ENCODE data around the gene OTOA.

The OTOA gene

GRCh38 chr16:21639493-21639892 is 24.3 kb upstream of the OTOA start:
- no peak for TF ChIP-seq CTCF (IDR thresholded peaks at IDR 0.05)

- TF ChIP-seq CTCF (IDR thresholded peaks at IDR 0.05): no peak
These were observed 21.9 kb upstream of the OTOA start for GRCh38 chr16:21641916-21642315.

GRCh38 chr16:21642861-21643260 is 20.9 kb upstream of the OTOA start:
- no peak for TF ChIP-seq CTCF (IDR thresholded peaks at IDR 0.05)

GRCh38 chr16:21643785-21644184 is 20.0 kb upstream of the OTOA start:
- TF ChIP-seq CTCF (IDR thresholded peaks at IDR 0.05): no peak

GRCh38 chr16:21644674-21645073 is 19.1 kb upstream of the OTOA start:
- TF ChIP-seq CTCF (IDR thresholded peaks at IDR 0.05): no peak

- TF ChIP-seq CTCF (IDR thresholded peaks at IDR 0.05): no peak
These were observed 18.5 kb upstream of the OTOA start for GRCh38 chr16:21645261-21645721.

GRCh38 chr16:21646091-21646490 is 17.7 kb upstream of the OTOA start:
- TF ChIP-seq CTCF (IDR thresholded peaks at IDR 0.05): no peak
